H1 (cell line): ENCODE measurements around the gene GALNT9. TPM values are rescaled to one million over a fixed set of nuclear protein-coding genes. Genes with fewer than 3 reads are reported as not detected.

Experiments used
- CTCF ChIA-PET: fragments of 300-600 bp; sonication (Branson Sonifier 250); formaldehyde crosslinking; loops from one replicate; lab custom pipeline; 2021; ENCODE audit not compliant: partially characterized antibody; lab: Charles Lee
- POLR2A ChIA-PET: fragments of 300-600 bp; sonication (Branson Sonifier 250); formaldehyde crosslinking; loops from one replicate; lab custom pipeline; 2021; ENCODE audit warnings: inconsistent platforms; ENCODE audit not compliant: partially characterized antibody; lab: Charles Lee
- DNase-seq, 2 experiments: peaks; one replicate each; pipeline versions ENCODE4 v3.0.0 to v3.0.0-alpha.2; 2010 to 2022; ENCODE audit warnings: low spot score in 2 of 2, low read depth in 1 of 2, mixed read lengths in 1 of 2
- FAIRE-seq: peaks from 2 replicates; lab custom pipeline; 2011; peaks lifted over from hg19 to GRCh38; lab: Jason Lieb, UNC
- H2AFZ ChIP-seq: 2 replicates; pipeline ENCODE4 v1.8.1; 2012; ENCODE audit warnings: low read length, inconsistent platforms
- H2AK5ac ChIP-seq: 2 replicates; pipeline ENCODE4 v1.6.1; 2013; ENCODE audit warnings: low read depth, low read length
- H2BK120ac ChIP-seq: replicated peaks from 2 replicates; pipeline ENCODE3; 2013; ENCODE audit warnings: low read depth, low read length, inconsistent platforms
- H2BK12ac ChIP-seq: 2 replicates; pipeline ENCODE4 v1.6.1; 2013; ENCODE audit warnings: low read depth, low read length
- H2BK15ac ChIP-seq: 2 replicates; pipeline ENCODE4 v1.6.1; 2013; ENCODE audit warnings: low read length
- H2BK20ac ChIP-seq: 2 replicates; pipeline ENCODE4 v1.6.1; 2013; ENCODE audit warnings: low read length
- H2BK5ac ChIP-seq: 2 replicates; pipeline ENCODE4 v1.6.1; 2013; ENCODE audit warnings: low read depth, low read length
- H3K14ac ChIP-seq: 2 replicates; pipeline ENCODE4 v1.6.1; 2013; ENCODE audit warnings: inconsistent platforms; ENCODE audit not compliant: insufficient read length
- H3K18ac ChIP-seq: 2 replicates; pipeline ENCODE4 v1.6.1; 2013; ENCODE audit warnings: low read length; ENCODE audit errors: extremely low read depth
- H3K23ac ChIP-seq: 2 replicates; pipeline ENCODE4 v1.6.1; 2013; ENCODE audit warnings: inconsistent platforms; ENCODE audit not compliant: insufficient read length
- H3K23me2 ChIP-seq: 2 replicates; pipeline ENCODE4 v1.6.1; 2013; ENCODE audit warnings: low read depth, low read length
- H3K27ac ChIP-seq: 2 replicates; pipeline ENCODE4 v1.6.1; 2011; ENCODE audit warnings: low read depth, low read length, inconsistent platforms
- H3K27me3 ChIP-seq, 4 experiments: replicated peaks in 1 of 4; 1 replicate in 1 of 4; 2 replicates in 3 of 4; pipeline versions ENCODE4 v1.6.1 to v1.8.1; 2011 to 2013; ENCODE audit warnings: low read length in 3 of 4, mild to moderate bottlenecking in 3 of 4, inconsistent platforms in 2 of 4, mixed read lengths in 2 of 4, moderate library complexity in 1 of 4; ENCODE audit not compliant: control insufficient read depth in 3 of 4, insufficient read depth in 3 of 4; ENCODE audit errors: extremely low read depth in 1 of 4
- H3K36me3 ChIP-seq, 4 experiments: 2 replicates each; pipeline versions ENCODE4 v1.6.1 to v1.8.1; 2011 to 2013; ENCODE audit warnings: mild to moderate bottlenecking in 4 of 4, low read length in 3 of 4, moderate library complexity in 2 of 4, control low read depth in 1 of 4, inconsistent platforms in 1 of 4; ENCODE audit not compliant: insufficient read depth in 4 of 4, control insufficient read depth in 2 of 4
- H3K4ac ChIP-seq: replicated peaks from 2 replicates; pipeline ENCODE3; 2013; ENCODE audit warnings: low read length, low read depth, mixed read lengths, inconsistent platforms; ENCODE audit not compliant: insufficient read length
- H3K4me1 ChIP-seq, 4 experiments: replicated peaks in 1 of 4; 1 replicate in 1 of 4; 2 replicates in 3 of 4; pipeline versions ENCODE4 v1.6.1 to v1.8.1; 2011 to 2013; ENCODE audit warnings: low read length in 3 of 4, inconsistent platforms in 2 of 4, mixed read lengths in 1 of 4; ENCODE audit not compliant: insufficient read depth in 4 of 4, control insufficient read depth in 3 of 4
- H3K4me2 ChIP-seq, 2 experiments: 2 replicates each; pipeline versions ENCODE4 v1.6.1 to v1.8.1; 2011 to 2013; ENCODE audit warnings: low read depth in 2 of 2, low read length in 2 of 2, control low read depth in 1 of 2, inconsistent platforms in 1 of 2, mild to moderate bottlenecking in 1 of 2; ENCODE audit not compliant: insufficient read depth in 1 of 2
- H3K4me3 ChIP-seq, 4 experiments: fragments of 200-600, 300-600 bp in 1 of 4; sonication (generic), shearing (Covaris generic), sonication (Bioruptor Twin) in 1 of 4; 2 replicates each; pipeline versions ENCODE4 v1.5.1 to v1.8.1; 2011 to 2016; ENCODE audit warnings: low read length in 4 of 4, low read depth in 3 of 4, control low read depth in 2 of 4, inconsistent platforms in 2 of 4, mild to moderate bottlenecking in 2 of 4, mixed read lengths in 1 of 4, moderate library complexity in 1 of 4; ENCODE audit not compliant: insufficient read depth in 2 of 4; ENCODE audit errors: extremely low read depth in 1 of 4
- H3K56ac ChIP-seq: replicated peaks from 2 replicates; pipeline ENCODE3; 2013; ENCODE audit warnings: low read depth, mild to moderate bottlenecking, mixed read lengths, low read length, inconsistent platforms; ENCODE audit not compliant: insufficient read length
- H3K79me1 ChIP-seq: 2 replicates; pipeline ENCODE4 v1.6.1; 2013; ENCODE audit warnings: low read depth, low read length, control low read depth
- H3K79me2 ChIP-seq, 2 experiments: 2 replicates each; pipeline versions ENCODE4 v1.6.1 to v1.8.1; 2012 to 2013; ENCODE audit warnings: low read length in 2 of 2, mild to moderate bottlenecking in 2 of 2, inconsistent platforms in 1 of 2; ENCODE audit not compliant: insufficient read depth in 2 of 2, control insufficient read depth in 1 of 2
- H3K9ac ChIP-seq, 4 experiments: replicated peaks in 1 of 4; 1 replicate in 1 of 4; 2 replicates in 3 of 4; pipeline versions ENCODE4 v1.6.1 to v1.8.1; 2011 to 2013; ENCODE audit warnings: low read depth in 3 of 4, low read length in 3 of 4, control low read depth in 2 of 4, mild to moderate bottlenecking in 2 of 4, moderate library complexity in 2 of 4, inconsistent platforms in 1 of 4; ENCODE audit errors: extremely low read depth in 1 of 4
- H3K9me3 ChIP-seq, 2 experiments: 2 replicates each; pipeline versions ENCODE4 v1.6.1 to v1.8.1; 2012 to 2013; ENCODE audit warnings: mild to moderate bottlenecking in 2 of 2, moderate library complexity in 2 of 2, control low read depth in 1 of 2, inconsistent platforms in 1 of 2, low read depth in 1 of 2, low read length in 1 of 2, mixed read lengths in 1 of 2; ENCODE audit not compliant: insufficient read depth in 2 of 2
- H4K20me1 ChIP-seq, 2 experiments: replicated peaks in 1 of 2; 2 replicates each; pipeline versions ENCODE3 to v1.8.1; 2011 to 2013; ENCODE audit warnings: inconsistent platforms in 2 of 2, low read length in 2 of 2, mild to moderate bottlenecking in 1 of 2; ENCODE audit not compliant: insufficient read depth in 2 of 2, control insufficient read depth in 1 of 2
- H4K5ac ChIP-seq: 2 replicates; pipeline ENCODE4 v1.6.1; 2013; ENCODE audit warnings: low read length, low read depth, mixed read lengths, inconsistent platforms; ENCODE audit not compliant: insufficient read length
- H4K8ac ChIP-seq: 2 replicates; pipeline ENCODE4 v1.8.0; 2013; ENCODE audit warnings: mild to moderate bottlenecking, moderate library complexity, low read length, inconsistent platforms; ENCODE audit not compliant: insufficient read depth; ENCODE audit errors: extremely low read depth
- H4K91ac ChIP-seq: replicated peaks from 2 replicates; pipeline ENCODE3; 2013; ENCODE audit warnings: low read length, mixed read lengths, inconsistent platforms; ENCODE audit not compliant: insufficient read length
- BCL11A ChIP-seq, 2 experiments: IDR thresholded peaks; one replicate each; pipeline ENCODE4 v1.6.1; 2011; ENCODE audit warnings: low read depth in 2 of 2, low read length in 2 of 2, mild to moderate bottlenecking in 2 of 2
- CBX5 ChIP-seq: fragments of 300-800, 300-1000 bp; sonication (generic); IDR thresholded peaks from 2 replicates; pipeline ENCODE4 v1.7.1; 2016; ENCODE audit warnings: antibody characterized with exemption, low read length, low read depth
- CBX8 ChIP-seq: fragments of 300-800, 300-1000 bp; sonication (generic); IDR thresholded peaks from 2 replicates; pipeline ENCODE4 v1.7.1; 2016; ENCODE audit warnings: low read depth, low read length, borderline replicate concordance
- CREB1 ChIP-seq: IDR thresholded peaks from 2 replicates; pipeline ENCODE4 v1.6.1; 2012; ENCODE audit warnings: inconsistent platforms
- CTBP2 ChIP-seq: IDR thresholded peaks from 2 replicates; pipeline ENCODE4 v1.7.0; 2011; ENCODE audit warnings: borderline replicate concordance, mild to moderate bottlenecking, moderate library complexity, mixed read lengths, low read length; ENCODE audit not compliant: insufficient read depth, insufficient read length
- EZH2 ChIP-seq: fragments of 200-600 bp; sonication (generic); IDR thresholded peaks from 2 replicates; pipeline ENCODE4 v1.7.1; 2012; ENCODE audit warnings: low read depth, mild to moderate bottlenecking, moderate library complexity, low read length, inconsistent platforms; ENCODE audit not compliant: severe bottlenecking
- JUN ChIP-seq: IDR thresholded peaks from 2 replicates; pipeline ENCODE4 v1.6.1; 2011; ENCODE audit warnings: low read depth, mild to moderate bottlenecking, improper control_type of control experiment, low read length
- NANOG ChIP-seq: IDR thresholded peaks from 2 replicates; pipeline ENCODE4 v1.6.1; 2011; ENCODE audit warnings: low read length, low read depth, mild to moderate bottlenecking, inconsistent platforms; ENCODE audit not compliant: insufficient read depth, poor library complexity, severe bottlenecking
- POU5F1 ChIP-seq: IDR thresholded peaks from 2 replicates; pipeline ENCODE4 v1.6.1; 2011; ENCODE audit warnings: low read depth, mild to moderate bottlenecking, low read length, moderate library complexity
- SP1 ChIP-seq: IDR thresholded peaks from 2 replicates; pipeline ENCODE4 v1.6.1; 2011; ENCODE audit warnings: low read depth, low read length
- SUZ12 ChIP-seq: fragments of 200-600 bp; sonication (generic); IDR thresholded peaks from 2 replicates; pipeline ENCODE4 v1.6.1; 2012; ENCODE audit warnings: mild to moderate bottlenecking, inconsistent platforms, low read length, moderate library complexity, mixed read lengths
- TEAD4 ChIP-seq: IDR thresholded peaks from 2 replicates; pipeline ENCODE4 v1.6.1; 2012; ENCODE audit warnings: low read depth, low read length, inconsistent platforms, mixed read lengths
- whole genome bisulfite sequencing, 2 experiments: shearing (Covaris generic) in 1 of 2; methylation state at CpG; one replicate each; pipeline versions ENCODE4 v1.1.6 to v1.1.7; 2013 to 2015; ENCODE audit warnings: low lambda C conversion rate in 2 of 2, mixed read lengths in 2 of 2, inconsistent platforms in 1 of 2, low coverage in 1 of 2, missing lambda C conversion rate in 1 of 2; ENCODE audit not compliant: insufficient replicate concordance in 2 of 2, insufficient coverage in 1 of 2, insufficient read length in 1 of 2; ENCODE audit errors: extremely low coverage in 1 of 2, missing lambda C conversion rate in 1 of 2; 5-methylcytosine and 5-hydroxymethylcytosine counted together
- polyA plus RNA-seq, 7 experiments: library from polyadenylated mRNA; depleted of rRNA in 3 of 7; stranded (reverse) in 5 of 7; unstranded in 2 of 7; fragments of >200 nt in 5 of 7; fragments of 200-250 nt in 2 of 7; gene quantifications; 1 replicate in 5 of 7; 2 replicates in 1 of 7; 4 replicates in 1 of 7; pipeline versions ENCODE4 v1.2.1 to v1.2.3, GENCODE V29; 2011 to 2013; ENCODE audit warnings: missing spikeins in 2 of 7, mixed read lengths in 2 of 7
- total RNA-seq: library from RNA; stranded (reverse); fragmentation: NEBNext Ultra II Directional; extraction: Animal tissue kit (Norgen Biotek cat#: 25700); gene quantifications from 2 replicates; pipeline ENCODE4 v1.2.1, GENCODE V29; 2021
- TF ChIP-seq, protein P1 (sequence below): IDR thresholded peaks from 2 replicates; pipeline ENCODE4 v1.6.1; 2011; ENCODE audit warnings: low read depth, mild to moderate bottlenecking, low read length; ENCODE audit not compliant: insufficient read depth

GALNT9 gene
- total and polyA plus RNA-seq, 2 of the 8 experiments (the other 6 are each of a cell fraction or from before 2014, with no cell fraction given) = 2.0 to 3.6 TPM

DNA sequence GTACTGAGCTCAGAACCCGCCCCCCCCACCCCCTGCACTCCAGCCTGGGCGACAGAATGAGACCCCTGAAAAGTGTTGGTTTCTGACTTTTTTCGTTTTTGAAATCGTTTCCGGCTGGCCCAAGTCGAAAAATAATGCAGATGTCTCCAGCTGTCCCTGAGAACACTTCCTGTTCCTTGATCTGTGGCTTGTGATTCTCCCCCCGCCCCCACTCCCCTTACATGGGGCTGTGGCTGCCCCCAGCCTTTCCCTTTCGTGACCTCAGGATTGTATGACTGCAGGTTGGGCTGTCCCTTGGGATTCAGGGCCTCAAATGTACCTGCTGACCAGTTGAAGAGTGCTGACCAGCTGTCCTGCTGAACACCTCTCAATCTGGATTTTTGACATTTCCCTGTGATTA lies 151.1 kb downstream of the GALNT9 start:
- H2AFZ ChIP-seq = no peak overlapping the region
- no peak overlapping the region for H3K4ac ChIP-seq
- peaks cover 6% of the 10 kb centered on the region; the same call in 1 of the 2 replicates for H3K23me2 ChIP-seq
- no peak overlapping the region for H4K91ac ChIP-seq
- CTCF ChIA-PET = interaction anchor here (0.7 to 1.2 kb wide), 5 partner anchors 10 to 142 kb away, joined by 3 to 4 read pairs (median 3); no protein-coding TSS in a partner anchor
- no peak overlapping the region for H3K56ac ChIP-seq
- H2AK5ac ChIP-seq = no peak overlapping the region
- no peaks in the 10 kb centered on the region; a peak in 1 of 8 replicates for H3K36me3 ChIP-seq
- H3K4me1 ChIP-seq = 0 out of 7 replicates have a peak, but pooled peaks cover 0 to 2% (median 0%) of the 10 kb centered on the region in 4 experiments
- no peak overlapping the region for H2BK15ac ChIP-seq
- POLR2A ChIA-PET = no interaction called here
- peaks cover 0 to 44% (median 29%) of the 10 kb centered on the region in 4 experiments; a peak in 5 of 7 replicates for H3K27me3 ChIP-seq
- no peak overlapping the region for H3K23ac ChIP-seq
- no peak for FAIRE-seq
- no peak overlapping the region for H2BK5ac ChIP-seq
- no peak overlapping the region for H3K27ac ChIP-seq
- DNase-seq = no peak
- no peak overlapping the region for H3K14ac ChIP-seq
- no peak overlapping the region for H2BK20ac ChIP-seq
- no peak overlapping the region for H3K9ac ChIP-seq
- H2BK12ac ChIP-seq = no peak overlapping the region
- no peak overlapping the region for H4K5ac ChIP-seq
- peaks cover 0 to 9% of the 10 kb centered on the region in 2 experiments; a peak in 1 of 4 replicates for H3K9me3 ChIP-seq
- H3K4me2 ChIP-seq = no peak overlapping the region
- no peak overlapping the region for H4K8ac ChIP-seq
- no peak overlapping the region for H3K4me3 ChIP-seq
- no peak overlapping the region for H3K18ac ChIP-seq
- H2BK120ac ChIP-seq = no peak overlapping the region
- H4K20me1 ChIP-seq = peaks cover 0 to 12% of the 10 kb centered on the region in 2 experiments
- 85% methylated on average over 6 of the region's 8 CpGs; no CpG with 5 or more reads in 1 of the 2 experiments for WGBS, 2 experiments
- no peaks in the 10 kb centered on the region for H3K79me1 ChIP-seq
- H3K79me2 ChIP-seq = no peaks in the 10 kb centered on the region
- TF ChIP-seq CBX5 (no peak), SUZ12 (no peak), CTBP2 (no peak), NANOG (no peak), SP1 (no peak), TEAD4 (no peak), POU5F1 (no peak), BCL11A (IDR thresholded peaks at IDR 0.05; ENCODE audit: low read depth in 2 of 2, low read length in 2 of 2) (no peak), EZH2 (no peak), CREB1 (no peak), CBX8 (no peak), JUN (no peak)
- TF ChIP-seq, protein P1, sequence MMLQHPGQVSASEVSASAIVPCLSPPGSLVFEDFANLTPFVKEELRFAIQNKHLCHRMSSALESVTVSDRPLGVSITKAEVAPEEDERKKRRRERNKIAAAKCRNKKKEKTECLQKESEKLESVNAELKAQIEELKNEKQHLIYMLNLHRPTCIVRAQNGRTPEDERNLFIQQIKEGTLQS = no peak
